Progenitor cell of endocrine pancreas (in vitro differentiated cells): ENCODE measurements around the gene ANKRD39. TPM values are rescaled to one million over a fixed set of nuclear protein-coding genes. Genes with fewer than 3 reads are reported as not detected.
A peak's percentile ranks its signal among the peaks of the same experiment; 100 is the strongest.

Experiments used
- DNase-seq: peaks from one replicate; pipeline ENCODE4 v3.0.0; 2021; ENCODE audit warnings: low spot score; ENCODE audit not compliant: unreplicated experiment
- H3K27ac Mint-ChIP-seq: 2 replicates; pipeline ENCODE4 v1.8.0; 2021; ENCODE audit warnings: mild to moderate bottlenecking, moderate library complexity, mixed read lengths
- H3K27me3 Mint-ChIP-seq: 2 replicates; pipeline ENCODE4 v1.8.0; 2021; ENCODE audit warnings: mixed read lengths
- H3K36me3 Mint-ChIP-seq: 2 replicates; pipeline ENCODE4 v1.8.0; 2022; ENCODE audit warnings: mixed read lengths; ENCODE audit not compliant: insufficient read depth
- H3K4me1 Mint-ChIP-seq: 2 replicates; pipeline ENCODE4 v1.8.0; 2021; ENCODE audit warnings: low read depth, mixed read lengths
- H3K4me3 Mint-ChIP-seq: 2 replicates; pipeline ENCODE4 v1.8.0; 2021; ENCODE audit warnings: low read depth, mild to moderate bottlenecking, moderate library complexity, mixed read lengths
- H3K9me3 Mint-ChIP-seq: 2 replicates; pipeline ENCODE4 v1.8.0; 2021; ENCODE audit warnings: low read depth, mixed read lengths
- CTCF ChIP-seq: fragments of 200-600 bp; sonication (generic); IDR thresholded peaks from one replicate; pipeline ENCODE4 v1.5.0; 2021; ENCODE audit warnings: antibody characterized with exemption, mild to moderate bottlenecking; ENCODE audit not compliant: unreplicated experiment
- total RNA-seq: library from RNA; stranded (reverse); gene quantifications from 2 replicates; pipeline ENCODE4 v1.2.1, GENCODE V29; 2021

The ANKRD39 gene
- total RNA-seq, 1 donor from 2014 or later, result 16.1 TPM

GRCh38 chr2:96895032-96895745 is 37.4 kb upstream of the ANKRD39 start:
- peak overlapping the region; percentile 55 for H3K27ac Mint-ChIP-seq
- no peaks in the 10 kb centered on the region for H3K36me3 Mint-ChIP-seq
- DNase-seq, result no peak
- peaks cover 14% of the 10 kb centered on the region for H3K4me1 Mint-ChIP-seq
- no peak for TF ChIP-seq CTCF
- H3K4me3 Mint-ChIP-seq, result no peak overlapping the region
- no peaks in the 10 kb centered on the region for H3K9me3 Mint-ChIP-seq
- H3K27me3 Mint-ChIP-seq, result peaks cover 13% of the 10 kb centered on the region

- Mint-ChIP-seq H3K27me3 (peaks cover 13% of the 10 kb centered on the region), H3K4me3 (no peak overlapping the region), H3K27ac (no peak overlapping the region), H3K9me3 (no peaks in the 10 kb centered on the region), H3K36me3 (no peaks in the 10 kb centered on the region), H3K4me1 (peaks cover 16% of the 10 kb centered on the region)
- no peak for TF ChIP-seq CTCF
- DNase-seq, result no peak
Observed at GRCh38 chr2:96894151-96894531, 36.3 kb upstream of the ANKRD39 start.

GRCh38 chr2:96893289-96894150 is 35.7 kb upstream of the ANKRD39 start:
- Mint-ChIP-seq H3K4me1 (peaks cover 18% of the 10 kb centered on the region), H3K27ac (no peak overlapping the region)
- TF ChIP-seq CTCF, result no peak

DNA sequence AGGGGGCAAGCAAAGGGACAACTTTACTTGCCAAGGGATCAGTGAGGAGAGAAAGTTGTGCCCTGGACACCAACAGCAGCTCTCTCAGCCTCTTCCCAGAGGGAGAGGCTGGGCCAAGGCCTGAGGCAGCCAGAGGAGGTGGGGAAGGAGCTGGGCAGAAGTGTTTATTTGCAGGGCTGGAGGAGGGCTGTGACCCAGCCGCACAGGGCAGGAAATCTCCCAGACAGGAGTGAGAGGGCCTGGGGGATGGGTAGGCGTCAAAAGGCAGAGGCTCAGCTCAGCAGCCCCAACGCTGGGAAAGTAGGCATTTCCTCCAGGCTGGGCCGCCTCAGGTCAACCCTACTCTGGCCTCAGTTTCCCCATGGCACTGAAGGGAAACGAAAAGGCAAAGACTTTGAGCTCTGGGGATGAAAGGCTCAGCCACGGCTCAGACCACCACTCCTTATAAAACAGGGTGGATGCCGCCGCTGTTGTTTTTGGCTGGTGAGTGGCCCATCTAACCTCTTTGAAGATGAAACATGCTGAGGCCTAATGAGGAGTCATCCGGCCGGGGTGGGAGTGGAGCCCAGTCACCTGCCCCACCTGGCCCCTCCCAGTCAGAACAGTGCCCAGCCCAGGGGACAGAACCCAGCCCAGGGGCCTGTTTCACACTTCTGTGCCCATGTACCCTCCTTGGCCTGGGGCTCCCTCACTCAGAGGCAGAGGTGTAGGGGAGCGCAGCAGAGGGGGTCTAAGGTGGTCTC is 33.9 kb upstream of the ANKRD39 start:
- Mint-ChIP-seq H3K4me1 (peaks cover 28% of the 10 kb centered on the region), H3K9me3 (no peaks in the 10 kb centered on the region), H3K27me3 (peaks cover 2% of the 10 kb centered on the region)

More at GRCh38 chr2:96893289-96894150, 35.7 kb upstream of the ANKRD39 start:
- Mint-ChIP-seq H3K9me3 (no peaks in the 10 kb centered on the region), H3K4me3 (no peak overlapping the region), H3K27me3 (peaks cover 13% of the 10 kb centered on the region), H3K36me3 (no peaks in the 10 kb centered on the region)
- DNase-seq, result no peak

More for the DNA sequence above, 33.9 kb upstream of the ANKRD39 start:
- no peak overlapping the region for H3K27ac Mint-ChIP-seq
- TF ChIP-seq CTCF, result no peak
- H3K36me3 Mint-ChIP-seq, result no peaks in the 10 kb centered on the region
- no peak overlapping the region for H3K4me3 Mint-ChIP-seq
- DNase-seq, result no peak
